H9 (cell line): ENCODE data around the gene TESK2. TPM values are rescaled to one million over a fixed set of nuclear protein-coding genes. Genes with fewer than 3 reads are reported as not detected.

Experiments
- DNase-seq: peaks from one replicate; pipeline ENCODE4 v3.0.0-alpha.2; 2017
- H2AFZ ChIP-seq: one replicate; pipeline ENCODE4 v1.6.1; 2013; ENCODE audit warnings: mild to moderate bottlenecking, low read length, control low read depth, moderate library complexity
- H2AK5ac ChIP-seq: 2 replicates; pipeline ENCODE4 v1.6.1; 2013; ENCODE audit warnings: low read length, control low read depth, mixed read lengths; ENCODE audit not compliant: insufficient read length
- H2BK120ac ChIP-seq: one replicate; pipeline ENCODE4 v1.6.1; 2013; ENCODE audit warnings: low read depth, mild to moderate bottlenecking, low read length, control low read depth, inconsistent platforms; ENCODE audit not compliant: poor library complexity, severe bottlenecking
- H2BK12ac ChIP-seq: 2 replicates; pipeline ENCODE4 v1.6.1; 2013; ENCODE audit warnings: low read length, control low read depth, mixed read lengths, low read depth; ENCODE audit not compliant: insufficient read length
- H2BK15ac ChIP-seq: 2 replicates; pipeline ENCODE4 v1.6.1; 2013; ENCODE audit warnings: low read depth, low read length, control low read depth
- H2BK20ac ChIP-seq: one replicate; pipeline ENCODE4 v1.6.1; 2013; ENCODE audit warnings: low read depth, mild to moderate bottlenecking, low read length, control low read depth, inconsistent platforms; ENCODE audit not compliant: poor library complexity, severe bottlenecking
- H2BK5ac ChIP-seq: 2 replicates; pipeline ENCODE4 v1.6.1; 2013; ENCODE audit warnings: low read length, control low read depth, mixed read lengths; ENCODE audit not compliant: insufficient read length
- H3K14ac ChIP-seq: 2 replicates; pipeline ENCODE4 v1.6.1; 2013; ENCODE audit warnings: low read length, control low read depth; ENCODE audit not compliant: insufficient read depth
- H3K18ac ChIP-seq: 2 replicates; pipeline ENCODE4 v1.6.1; 2013; ENCODE audit warnings: low read depth, mild to moderate bottlenecking, mixed read lengths, low read length, control low read depth; ENCODE audit not compliant: insufficient read length
- H3K23ac ChIP-seq: 2 replicates; pipeline ENCODE4 v1.6.1; 2013; ENCODE audit warnings: low read length, control low read depth, mixed read lengths, low read depth; ENCODE audit not compliant: insufficient read length
- H3K23me2 ChIP-seq: 2 replicates; pipeline ENCODE4 v1.6.1; 2013; ENCODE audit warnings: low read depth, mild to moderate bottlenecking, mixed read lengths, low read length, control low read depth; ENCODE audit not compliant: insufficient read length, poor library complexity, severe bottlenecking
- H3K27ac ChIP-seq: 2 replicates; pipeline ENCODE4 v1.5.1; 2013; ENCODE audit warnings: low read length, control low read depth, mixed read lengths, low read depth; ENCODE audit not compliant: insufficient read length
- H3K27me3 ChIP-seq: 2 replicates; pipeline ENCODE4 v1.6.1; 2013; ENCODE audit warnings: low read length, control low read depth, inconsistent platforms; ENCODE audit not compliant: insufficient read depth
- H3K4ac ChIP-seq: 2 replicates; pipeline ENCODE4 v1.6.1; 2013; ENCODE audit warnings: low read depth, mild to moderate bottlenecking, control low read depth, inconsistent platforms, low read length, moderate library complexity
- H3K4me1 ChIP-seq: 2 replicates; pipeline ENCODE4 v1.6.1; 2013; ENCODE audit warnings: low read length, control low read depth, inconsistent platforms; ENCODE audit not compliant: insufficient read depth
- H3K4me2 ChIP-seq: 2 replicates; pipeline ENCODE4 v1.6.1; 2013; ENCODE audit warnings: low read length, control low read depth, mixed read lengths; ENCODE audit not compliant: insufficient read length, insufficient read depth
- H3K56ac ChIP-seq: 2 replicates; pipeline ENCODE4 v1.6.1; 2013; ENCODE audit warnings: low read depth, mild to moderate bottlenecking, mixed read lengths, low read length, control low read depth; ENCODE audit not compliant: insufficient read length
- H3K79me1 ChIP-seq: 2 replicates; pipeline ENCODE4 v1.6.1; 2013; ENCODE audit warnings: low read depth, mild to moderate bottlenecking, moderate library complexity, low read length, control low read depth, inconsistent platforms; ENCODE audit not compliant: insufficient read depth, poor library complexity, severe bottlenecking
- H3K79me2 ChIP-seq: 2 replicates; pipeline ENCODE4 v1.6.1; 2013; ENCODE audit warnings: low read length, control low read depth, inconsistent platforms; ENCODE audit not compliant: insufficient read depth
- H3K9ac ChIP-seq: 2 replicates; pipeline ENCODE4 v1.6.1; 2013; ENCODE audit warnings: low read length, control low read depth, mixed read lengths; ENCODE audit not compliant: insufficient read length; ENCODE audit errors: extremely low read depth
- H3K9me3 ChIP-seq: one replicate; pipeline ENCODE4 v1.6.1; 2013; ENCODE audit warnings: low read depth, low read length, inconsistent platforms; ENCODE audit not compliant: control insufficient read depth
- H3T11ph ChIP-seq: one replicate; pipeline ENCODE4 v1.6.1; 2013; ENCODE audit warnings: mild to moderate bottlenecking, low read length, control low read depth, inconsistent platforms
- H4K20me1 ChIP-seq: one replicate; pipeline ENCODE4 v1.6.1; 2013; ENCODE audit not compliant: control insufficient read depth, insufficient read length, insufficient read depth
- H4K5ac ChIP-seq: 2 replicates; pipeline ENCODE4 v1.6.1; 2013; ENCODE audit warnings: low read depth, mild to moderate bottlenecking, mixed read lengths, low read length, control low read depth; ENCODE audit not compliant: insufficient read length
- H4K8ac ChIP-seq: replicated peaks from 2 replicates; pipeline ENCODE4 v1.6.1; 2013; ENCODE audit warnings: low read length, control low read depth, mixed read lengths, low read depth; ENCODE audit not compliant: insufficient read length
- H4K91ac ChIP-seq: 2 replicates; pipeline ENCODE4 v1.6.1; 2013; ENCODE audit warnings: low read depth, mild to moderate bottlenecking, moderate library complexity, mixed read lengths, low read length, control low read depth; ENCODE audit not compliant: insufficient read length
- H3K27ac Mint-ChIP-seq, 3 experiments: 2 replicates in 2 of 3; 3 replicates in 1 of 3; pipeline ENCODE4 v1.8.0; 2020 to 2021; ENCODE audit warnings: mixed read lengths in 3 of 3, mild to moderate bottlenecking in 1 of 3, moderate library complexity in 1 of 3
- H3K27me3 Mint-ChIP-seq: 2 replicates; pipeline ENCODE4 v1.8.0; 2021; ENCODE audit warnings: low read depth, mild to moderate bottlenecking, moderate library complexity, mixed read lengths
- H3K36me3 Mint-ChIP-seq, 3 experiments: 2 replicates in 2 of 3; 3 replicates in 1 of 3; pipeline ENCODE4 v1.8.0; 2020 to 2021; ENCODE audit warnings: low read depth in 3 of 3, mixed read lengths in 3 of 3; ENCODE audit not compliant: insufficient read depth in 1 of 3
- H3K4me1 Mint-ChIP-seq, 2 experiments: 2 replicates each; pipeline ENCODE4 v1.8.0; 2020; ENCODE audit warnings: mixed read lengths in 2 of 2
- H3K4me3 Mint-ChIP-seq, 2 experiments: 2 replicates in 1 of 2; 3 replicates in 1 of 2; pipeline ENCODE4 v1.8.0; 2020 to 2021; ENCODE audit warnings: mild to moderate bottlenecking in 2 of 2, mixed read lengths in 2 of 2, moderate library complexity in 1 of 2
- H3K9me3 Mint-ChIP-seq, 2 experiments: 2 replicates in 1 of 2; 3 replicates in 1 of 2; pipeline ENCODE4 v1.8.0; 2020; ENCODE audit warnings: mild to moderate bottlenecking in 2 of 2, mixed read lengths in 2 of 2, moderate library complexity in 1 of 2
- WGBS: extraction: QIAGEN DNeasy Blood & Tissue Kit; methylation state at CpG from one replicate; pipeline ENCODE4 v1.1.7; 2013; ENCODE audit warnings: missing lambda C conversion rate, low lambda C conversion rate, mixed read lengths; ENCODE audit not compliant: insufficient read length; ENCODE audit errors: extremely low coverage; 5-methylcytosine and 5-hydroxymethylcytosine counted together
- total RNA-seq: library from RNA; stranded (reverse); gene quantifications from 2 replicates; pipeline ENCODE4 v1.2.1, GENCODE V29; 2021
- TF ChIP-seq, protein P1 (sequence below): fragments of 200-600 bp; sonication (generic); conservative IDR thresholded peaks from 3 replicates; pipeline ENCODE4 v1.8.0; 2021; ENCODE audit warnings: antibody characterized with exemption, mild to moderate bottlenecking

TESK2 gene
- total RNA-seq, 1 experiment from 2014 or later, result 7.2 TPM

- H4K20me1 ChIP-seq, result no peaks in the 10 kb centered on the region
- H3K9ac ChIP-seq, result no peak overlapping the region
- H2AK5ac ChIP-seq, result no peak overlapping the region
- no peak overlapping the region for H3K56ac ChIP-seq
- H3K79me2 ChIP-seq, result no peaks in the 10 kb centered on the region
- H4K8ac ChIP-seq, result no peak overlapping the region
- no peak overlapping the region for H3K27ac Mint-ChIP-seq
- DNase-seq, result no peak
- H4K5ac ChIP-seq, result no peak overlapping the region
- H3K18ac ChIP-seq, result no peak overlapping the region
- no peaks in the 10 kb centered on the region for H3K27me3 ChIP-seq
- peaks cover 12 to 13% of the 10 kb centered on the region in 2 experiments for H3K4me1 Mint-ChIP-seq
- H3K14ac ChIP-seq, result no peak overlapping the region
- no peaks in the 10 kb centered on the region for H3K23me2 ChIP-seq
- no peak overlapping the region for H2BK120ac ChIP-seq
- no peaks in the 10 kb centered on the region for H3K36me3 Mint-ChIP-seq
- no peak overlapping the region for H2BK5ac ChIP-seq
- no peak overlapping the region for H4K91ac ChIP-seq
- no peak overlapping the region for H3K4me3 Mint-ChIP-seq
- H3K9me3 Mint-ChIP-seq, result no peaks in the 10 kb centered on the region
- no peak overlapping the region for H3K23ac ChIP-seq
- H2BK15ac ChIP-seq, result no peak overlapping the region
- H2BK12ac ChIP-seq, result no peak overlapping the region
- WGBS, result no CpG with 5 or more reads among the region's 4 CpGs
- no peaks in the 10 kb centered on the region for H3K27me3 Mint-ChIP-seq
- H3K4me2 ChIP-seq, result no peak overlapping the region
- H3K4ac ChIP-seq, result no peak overlapping the region
- H3K79me1 ChIP-seq, result no peaks in the 10 kb centered on the region
- TF ChIP-seq, protein P1, sequence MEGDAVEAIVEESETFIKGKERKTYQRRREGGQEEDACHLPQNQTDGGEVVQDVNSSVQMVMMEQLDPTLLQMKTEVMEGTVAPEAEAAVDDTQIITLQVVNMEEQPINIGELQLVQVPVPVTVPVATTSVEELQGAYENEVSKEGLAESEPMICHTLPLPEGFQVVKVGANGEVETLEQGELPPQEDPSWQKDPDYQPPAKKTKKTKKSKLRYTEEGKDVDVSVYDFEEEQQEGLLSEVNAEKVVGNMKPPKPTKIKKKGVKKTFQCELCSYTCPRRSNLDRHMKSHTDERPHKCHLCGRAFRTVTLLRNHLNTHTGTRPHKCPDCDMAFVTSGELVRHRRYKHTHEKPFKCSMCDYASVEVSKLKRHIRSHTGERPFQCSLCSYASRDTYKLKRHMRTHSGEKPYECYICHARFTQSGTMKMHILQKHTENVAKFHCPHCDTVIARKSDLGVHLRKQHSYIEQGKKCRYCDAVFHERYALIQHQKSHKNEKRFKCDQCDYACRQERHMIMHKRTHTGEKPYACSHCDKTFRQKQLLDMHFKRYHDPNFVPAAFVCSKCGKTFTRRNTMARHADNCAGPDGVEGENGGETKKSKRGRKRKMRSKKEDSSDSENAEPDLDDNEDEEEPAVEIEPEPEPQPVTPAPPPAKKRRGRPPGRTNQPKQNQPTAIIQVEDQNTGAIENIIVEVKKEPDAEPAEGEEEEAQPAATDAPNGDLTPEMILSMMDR, result no peak
- no peak overlapping the region for H2AFZ ChIP-seq
- H3K9me3 ChIP-seq, result no peaks in the 10 kb centered on the region
- H3T11ph ChIP-seq, result no peak overlapping the region
- no peak overlapping the region for H2BK20ac ChIP-seq
- H3K4me1 ChIP-seq, result no peaks in the 10 kb centered on the region
- no peak overlapping the region for H3K27ac ChIP-seq
Observed at GRCh38 chr1:45536886-45537285, 45.9 kb upstream of the TESK2 start.
